ENCODE results near the gene KMT2B.

KMT2B gene

DNA sequence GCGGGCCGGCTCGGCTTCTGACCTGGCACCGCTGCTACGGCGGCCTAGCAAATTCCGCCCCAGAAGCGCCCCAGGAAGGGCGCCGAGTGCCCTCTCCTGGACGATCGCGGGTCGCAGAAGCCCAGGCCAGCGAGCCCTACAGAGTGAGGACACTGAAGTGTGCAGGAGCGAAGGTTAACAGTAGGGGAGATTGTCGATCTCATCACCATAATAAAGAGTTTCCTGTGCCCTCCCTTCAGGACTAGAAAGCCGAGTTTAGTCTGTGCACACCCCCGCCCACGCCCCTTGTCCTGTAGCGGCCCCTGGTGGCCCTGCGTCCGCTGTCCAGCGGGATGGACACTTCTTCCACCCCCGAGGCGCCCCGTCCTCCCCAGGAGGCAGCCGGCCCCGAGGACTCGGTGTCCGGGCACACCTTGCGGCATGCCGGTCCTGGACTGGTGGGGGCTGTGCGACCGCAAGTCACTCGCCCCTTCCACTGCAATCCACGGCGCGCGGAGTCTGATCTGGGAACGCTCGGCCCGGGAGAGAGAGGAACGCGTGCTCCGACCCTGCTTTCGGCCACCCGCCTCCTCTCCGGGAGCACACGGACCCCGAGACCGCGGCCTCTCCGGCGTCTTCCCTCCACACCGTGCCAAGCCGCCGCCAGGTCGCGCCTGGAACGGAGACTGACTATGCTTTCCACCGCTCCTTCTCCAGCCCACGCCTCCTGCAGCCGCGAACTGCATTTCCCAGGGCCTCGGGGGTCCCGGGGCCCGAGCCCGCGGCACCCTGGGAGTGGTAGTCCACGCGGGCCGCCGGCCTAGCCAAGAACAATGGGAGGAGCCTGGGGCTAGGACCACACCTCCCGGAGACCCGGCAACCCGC is 770 bp upstream of the KMT2B start:
- no peak for DNase-seq (ENCODE audit: insufficient read length, low spot score)
- TF ChIP-seq PAX5 (IDR thresholded peaks at IDR 0.05; ENCODE audit: insufficient read depth, low read length, severe bottlenecking) (peak; percentile 1), POLR2AphosphoS5 (IDR thresholded peaks at IDR 0.05; ENCODE audit: low read depth, low read length) (no peak; the same call in 1 of the 2 replicates), SPI1 (IDR thresholded peaks at IDR 0.05; ENCODE audit: low read depth, low read length) (no peak), POU2F2 (IDR thresholded peaks at IDR 0.05; ENCODE audit: low read depth, low read length) (peak; percentile 36; the same call in 1 of the 2 replicates), TAF1 (IDR thresholded peaks at IDR 0.05; ENCODE audit: low read depth, low read length) (0 out of 2 replicates have a peak, but pooled peaks have one; percentile 15), POLR2A (IDR thresholded peaks at IDR 0.05; ENCODE audit: low read depth, low read length) (peak; percentile 52)
- peak; percentile 94 for FAIRE-seq

DNA sequence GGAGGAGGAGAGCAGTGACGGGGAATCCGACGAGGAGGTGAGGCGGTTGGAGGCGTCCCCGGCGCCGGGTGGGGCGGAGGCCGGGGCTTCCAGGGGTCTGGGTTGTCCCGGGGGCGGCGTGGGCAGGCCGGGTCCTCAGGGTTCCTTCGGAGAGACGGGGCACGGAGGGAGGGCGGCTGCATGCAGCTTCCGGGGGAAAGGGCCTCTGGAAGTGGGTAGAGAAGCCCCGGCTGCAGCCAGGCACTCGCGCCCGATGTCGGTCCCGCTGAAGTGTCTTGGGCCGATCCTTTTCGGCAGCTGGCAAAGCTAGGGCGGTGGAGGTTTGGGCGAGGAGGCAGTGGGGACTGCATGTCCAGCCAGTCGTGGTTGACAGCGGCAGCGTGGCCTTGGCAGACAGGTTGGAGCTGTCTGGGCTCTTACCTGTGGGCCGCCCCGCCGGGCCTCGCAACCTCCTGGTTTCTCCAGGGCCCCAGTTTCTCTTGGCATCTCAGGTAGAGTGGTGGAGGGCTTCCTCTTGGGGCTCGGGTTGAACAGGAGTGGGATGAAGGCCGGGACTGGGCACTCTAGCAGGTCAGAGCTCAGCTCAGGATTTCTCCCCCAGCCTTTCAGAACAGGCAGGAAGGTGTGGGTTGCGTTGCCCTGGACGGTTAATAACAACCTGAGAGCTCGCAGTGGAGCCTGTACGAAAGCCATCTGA is 690 bp downstream of the KMT2B start:
- FAIRE-seq: peak; percentile 64
- DNase-seq (ENCODE audit: insufficient read length, low spot score): no peak
- TF ChIP-seq TAF1 (IDR thresholded peaks at IDR 0.05; ENCODE audit: low read depth, low read length): no peak
- no peak; the same call in 1 of the 2 replicates for TF ChIP-seq POLR2A (IDR thresholded peaks at IDR 0.05; ENCODE audit: low read depth, low read length)
- TF ChIP-seq PAX5 (IDR thresholded peaks at IDR 0.05; ENCODE audit: insufficient read depth, low read length, severe bottlenecking): no peak
- TF ChIP-seq POLR2AphosphoS5 (IDR thresholded peaks at IDR 0.05; ENCODE audit: low read depth, low read length): peak; percentile 53; the same call in 1 of the 2 replicates
- no peak for TF ChIP-seq POU2F2 (IDR thresholded peaks at IDR 0.05; ENCODE audit: low read depth, low read length)

DNA sequence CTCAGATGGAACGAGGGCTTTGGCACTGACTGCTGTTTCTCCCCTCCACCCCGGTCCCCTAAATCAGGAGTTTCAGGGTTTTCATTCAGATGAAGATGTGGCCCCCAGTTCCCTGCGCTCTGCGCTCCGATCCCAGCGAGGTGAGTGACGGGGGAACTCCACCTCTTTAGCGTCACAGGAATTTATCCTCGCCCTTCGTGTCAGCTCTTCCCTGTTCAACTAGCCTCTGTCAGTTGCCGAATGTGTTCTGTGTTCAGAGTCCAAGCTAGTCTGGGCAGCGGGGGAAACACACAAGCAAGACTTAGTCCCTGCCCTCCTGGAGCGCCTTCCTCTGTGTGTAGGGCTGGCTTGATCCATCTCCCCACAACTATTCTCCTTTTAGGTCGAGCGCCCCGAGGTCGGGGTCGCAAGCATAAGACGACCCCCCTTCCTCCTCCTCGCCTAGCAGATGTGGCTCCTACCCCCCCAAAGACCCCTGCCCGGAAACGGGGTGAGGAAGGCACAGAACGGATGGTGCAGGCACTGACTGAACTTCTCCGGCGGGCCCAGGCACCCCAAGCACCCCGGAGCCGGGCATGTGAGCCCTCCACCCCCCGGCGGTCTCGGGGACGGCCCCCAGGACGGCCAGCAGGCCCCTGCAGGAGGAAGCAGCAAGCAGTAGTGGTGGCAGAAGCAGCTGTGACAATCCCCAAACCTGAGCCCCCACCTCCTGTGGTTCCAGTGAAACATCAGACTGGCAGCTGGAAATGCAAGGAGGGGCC is 1.8 kb downstream of the KMT2B start:
- FAIRE-seq (no peak), DNase-seq (ENCODE audit: insufficient read length, low spot score) (no peak)
- no peak for TF ChIP-seq POLR2A (IDR thresholded peaks at IDR 0.05; ENCODE audit: low read depth, low read length)
- TF ChIP-seq TAF1 (IDR thresholded peaks at IDR 0.05; ENCODE audit: low read depth, low read length): no peak
- no peak for TF ChIP-seq POU2F2 (IDR thresholded peaks at IDR 0.05; ENCODE audit: low read depth, low read length)
- no peak for TF ChIP-seq PAX5 (IDR thresholded peaks at IDR 0.05; ENCODE audit: insufficient read depth, low read length, severe bottlenecking)
- TF ChIP-seq SPI1 (IDR thresholded peaks at IDR 0.05; ENCODE audit: low read depth, low read length): no peak
- TF ChIP-seq POLR2AphosphoS5 (IDR thresholded peaks at IDR 0.05; ENCODE audit: low read depth, low read length): no peak

DNA sequence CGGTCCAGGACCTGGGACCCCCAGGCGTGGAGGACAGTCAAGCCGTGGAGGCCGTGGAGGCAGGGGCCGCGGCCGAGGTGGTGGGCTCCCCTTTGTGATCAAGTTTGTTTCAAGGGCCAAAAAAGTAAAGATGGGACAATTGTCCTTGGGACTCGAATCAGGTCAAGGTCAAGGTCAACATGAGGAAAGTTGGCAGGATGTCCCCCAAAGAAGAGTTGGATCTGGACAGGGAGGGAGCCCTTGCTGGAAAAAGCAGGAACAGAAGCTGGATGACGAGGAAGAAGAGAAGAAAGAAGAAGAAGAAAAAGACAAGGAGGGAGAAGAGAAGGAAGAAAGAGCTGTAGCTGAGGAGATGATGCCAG is 2.3 kb downstream of the KMT2B start:
- no peak for TF ChIP-seq TAF1 (IDR thresholded peaks at IDR 0.05; ENCODE audit: low read depth, low read length)
- no peak for TF ChIP-seq POLR2AphosphoS5 (IDR thresholded peaks at IDR 0.05; ENCODE audit: low read depth, low read length)
- TF ChIP-seq PAX5 (IDR thresholded peaks at IDR 0.05; ENCODE audit: insufficient read depth, low read length, severe bottlenecking): no peak
- TF ChIP-seq POLR2A (IDR thresholded peaks at IDR 0.05; ENCODE audit: low read depth, low read length): no peak
- TF ChIP-seq SPI1 (IDR thresholded peaks at IDR 0.05; ENCODE audit: low read depth, low read length): no peak
- TF ChIP-seq POU2F2 (IDR thresholded peaks at IDR 0.05; ENCODE audit: low read depth, low read length): no peak
- no peak for FAIRE-seq
- no peak for DNase-seq (ENCODE audit: insufficient read length, low spot score)

DNA sequence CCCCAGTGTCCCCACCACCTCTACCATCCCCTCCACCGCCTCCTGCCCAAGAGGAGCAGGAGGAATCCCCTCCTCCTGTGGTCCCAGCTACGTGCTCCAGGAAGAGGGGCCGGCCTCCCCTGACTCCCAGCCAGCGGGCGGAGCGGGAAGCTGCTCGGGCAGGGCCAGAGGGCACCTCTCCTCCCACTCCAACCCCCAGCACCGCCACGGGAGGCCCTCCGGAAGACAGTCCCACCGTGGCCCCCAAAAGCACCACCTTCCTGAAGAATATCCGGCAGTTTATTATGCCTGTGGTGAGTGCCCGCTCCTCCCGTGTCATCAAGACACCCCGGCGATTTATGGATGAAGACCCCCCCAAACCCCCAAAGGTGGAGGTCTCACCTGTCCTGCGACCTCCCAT is 2.8 kb downstream of the KMT2B start:
- no peak for FAIRE-seq
- TF ChIP-seq SPI1 (IDR thresholded peaks at IDR 0.05; ENCODE audit: low read depth, low read length): no peak
- TF ChIP-seq POLR2AphosphoS5 (IDR thresholded peaks at IDR 0.05; ENCODE audit: low read depth, low read length): no peak
- TF ChIP-seq POLR2A (IDR thresholded peaks at IDR 0.05; ENCODE audit: low read depth, low read length): peak; percentile 39; the same call in 1 of the 2 replicates
- TF ChIP-seq POU2F2 (IDR thresholded peaks at IDR 0.05; ENCODE audit: low read depth, low read length): no peak
- DNase-seq (ENCODE audit: insufficient read length, low spot score): no peak

DNA sequence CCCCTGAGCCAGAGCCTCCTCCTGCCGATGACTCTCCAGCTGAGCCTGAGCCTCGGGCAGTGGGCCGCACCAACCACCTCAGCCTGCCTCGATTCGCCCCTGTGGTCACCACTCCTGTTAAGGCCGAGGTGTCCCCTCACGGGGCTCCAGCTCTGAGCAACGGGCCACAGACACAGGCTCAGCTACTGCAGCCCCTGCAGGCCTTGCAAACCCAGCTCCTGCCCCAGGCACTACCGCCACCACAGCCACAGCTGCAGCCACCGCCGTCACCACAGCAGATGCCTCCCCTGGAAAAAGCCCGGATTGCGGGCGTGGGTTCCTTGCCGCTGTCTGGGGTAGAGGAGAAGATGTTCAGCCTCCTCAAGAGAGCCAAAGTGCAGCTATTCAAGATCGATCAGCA is 3.6 kb downstream of the KMT2B start:
- FAIRE-seq: no peak
- no peak for DNase-seq (ENCODE audit: insufficient read length, low spot score)
- TF ChIP-seq TAF1 (IDR thresholded peaks at IDR 0.05; ENCODE audit: low read depth, low read length) (no peak), POU2F2 (IDR thresholded peaks at IDR 0.05; ENCODE audit: low read depth, low read length) (no peak), POLR2AphosphoS5 (IDR thresholded peaks at IDR 0.05; ENCODE audit: low read depth, low read length) (no peak; the same call in 1 of the 2 replicates), SPI1 (IDR thresholded peaks at IDR 0.05; ENCODE audit: low read depth, low read length) (no peak), POLR2A (IDR thresholded peaks at IDR 0.05; ENCODE audit: low read depth, low read length) (no peak), PAX5 (IDR thresholded peaks at IDR 0.05; ENCODE audit: insufficient read depth, low read length, severe bottlenecking) (no peak)

DNA sequence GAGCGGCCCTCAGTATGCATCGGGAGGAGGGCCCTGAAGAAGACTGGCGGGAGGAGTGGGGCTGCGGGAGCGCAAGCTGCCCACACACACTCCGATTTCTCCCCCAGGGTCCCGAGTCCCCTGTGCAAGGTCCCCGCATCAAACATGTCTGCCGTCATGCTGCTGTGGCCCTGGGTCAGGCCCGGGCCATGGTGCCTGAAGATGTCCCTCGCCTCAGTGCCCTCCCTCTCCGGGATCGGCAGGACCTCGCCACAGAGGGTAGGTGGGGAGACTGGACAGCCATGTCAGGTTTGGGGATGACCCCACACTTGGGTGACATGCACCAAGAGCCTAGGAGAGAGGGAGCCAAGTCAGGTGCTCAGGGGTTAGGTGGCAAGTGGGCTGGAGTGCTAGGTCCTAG is 4.7 kb downstream of the KMT2B start:
- DNase-seq (ENCODE audit: insufficient read length, low spot score): no peak
- no peak; the same call in 1 of the 2 replicates for TF ChIP-seq POLR2AphosphoS5 (IDR thresholded peaks at IDR 0.05; ENCODE audit: low read depth, low read length)
- TF ChIP-seq POLR2A (IDR thresholded peaks at IDR 0.05; ENCODE audit: low read depth, low read length): no peak
- TF ChIP-seq TAF1 (IDR thresholded peaks at IDR 0.05; ENCODE audit: low read depth, low read length): no peak
- no peak for TF ChIP-seq SPI1 (IDR thresholded peaks at IDR 0.05; ENCODE audit: low read depth, low read length)

DNA sequence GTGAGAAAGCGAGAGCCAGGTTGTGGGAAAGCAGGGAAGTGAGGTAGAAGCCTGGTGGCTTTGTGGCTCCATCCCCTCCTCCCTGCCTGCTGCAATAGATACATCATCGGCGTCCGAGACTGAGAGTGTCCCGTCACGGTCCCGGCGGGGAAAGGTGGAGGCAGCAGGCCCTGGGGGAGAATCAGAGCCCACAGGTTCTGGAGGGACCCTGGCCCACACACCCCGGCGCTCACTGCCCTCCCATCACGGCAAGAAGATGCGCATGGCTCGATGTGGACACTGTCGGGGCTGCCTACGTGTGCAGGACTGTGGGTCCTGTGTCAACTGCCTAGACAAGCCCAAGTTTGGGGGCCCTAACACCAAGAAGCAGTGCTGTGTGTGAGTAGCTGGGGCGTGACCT is 5.1 kb downstream of the KMT2B start:
- FAIRE-seq: no peak

More for the DNA sequence above, 4.7 kb downstream of the KMT2B start:
- FAIRE-seq: no peak

More for the DNA sequence above, 5.1 kb downstream of the KMT2B start:
- no peak for DNase-seq (ENCODE audit: insufficient read length, low spot score)
- no peak for TF ChIP-seq TAF1 (IDR thresholded peaks at IDR 0.05; ENCODE audit: low read depth, low read length)
- no peak for TF ChIP-seq POU2F2 (IDR thresholded peaks at IDR 0.05; ENCODE audit: low read depth, low read length)
- no peak for TF ChIP-seq SPI1 (IDR thresholded peaks at IDR 0.05; ENCODE audit: low read depth, low read length)
- no peak for TF ChIP-seq PAX5 (IDR thresholded peaks at IDR 0.05; ENCODE audit: insufficient read depth, low read length, severe bottlenecking)
- no peak; the same call in 1 of the 2 replicates for TF ChIP-seq POLR2AphosphoS5 (IDR thresholded peaks at IDR 0.05; ENCODE audit: low read depth, low read length)
- TF ChIP-seq POLR2A (IDR thresholded peaks at IDR 0.05; ENCODE audit: low read depth, low read length): no peak

All from GM12891 (cell line).